ENCODE results near the gene NEU4. TPM values are rescaled to one million over a fixed set of nuclear protein-coding genes. Genes with fewer than 3 reads are reported as not detected.
"Not testable (repeated sequence)": the region's sequence is repeated elsewhere in the genome, so short reads cannot be mapped to it uniquely, and the experiment has no call there.

NEU4 gene
- polyA plus RNA-seq, 2 donors: 0.04 TPM; not detected in 1

DNA sequence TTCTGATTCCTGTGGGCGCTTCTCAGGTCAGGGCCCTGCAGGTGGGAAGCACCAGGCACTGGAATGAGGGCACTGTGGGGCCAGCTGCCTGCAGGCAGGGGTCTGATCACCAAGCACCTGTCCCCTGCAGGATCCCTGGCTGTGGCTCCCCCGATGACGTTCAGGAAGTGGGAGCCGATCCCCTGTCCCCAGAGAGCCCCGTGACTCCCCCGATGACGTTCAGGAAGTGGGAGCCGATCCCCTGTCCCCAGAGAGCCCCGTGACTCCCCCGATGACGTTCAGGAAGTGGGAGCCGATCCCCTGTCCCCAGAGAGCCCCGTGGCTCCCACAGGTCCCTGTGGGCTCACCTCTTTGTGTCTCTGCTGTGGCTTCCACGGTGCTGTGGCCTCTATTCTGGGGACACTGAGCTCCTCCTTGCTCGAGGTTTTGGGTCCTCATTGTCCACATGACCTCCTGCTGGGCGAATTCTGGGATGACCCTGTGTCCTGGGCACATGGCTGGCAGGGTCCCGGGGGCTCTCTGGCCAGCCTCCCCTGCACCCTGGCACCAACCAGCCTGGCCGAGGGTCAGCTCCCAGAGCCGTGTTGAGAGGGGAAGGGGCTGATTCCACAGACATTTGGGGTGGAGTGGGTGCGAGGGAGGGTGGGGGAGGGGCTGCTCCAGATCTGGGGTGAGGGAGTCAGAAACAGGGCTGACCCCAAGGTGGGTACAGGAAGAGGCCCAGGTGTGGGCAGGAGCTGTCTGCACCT lies 4.8 kb downstream of the NEU4 start:
- Histone ChIP-seq H3K9me3 (ENCODE audit: control insufficient read depth in 2 of 2, insufficient read depth in 1 of 2, low read depth in 1 of 2, low read length in 1 of 2) (no peaks in the 10 kb centered on the region), H3K4me1 (ENCODE audit: control insufficient read depth in 2 of 2, insufficient read depth in 2 of 2, low read length in 1 of 2) (peaks cover 0 to 2% of the 10 kb centered on the region in 2 donors), H3K36me3 (ENCODE audit: control insufficient read depth in 2 of 2, insufficient read depth in 2 of 2, low read length in 1 of 2) (no peaks in the 10 kb centered on the region), H3K27ac (ENCODE audit: low read depth in 2 of 2, low read length in 1 of 2) (no peak overlapping the region), H3K27me3 (ENCODE audit: control insufficient read depth in 1 of 2, insufficient read depth in 2 of 2, low read length in 2 of 2) (no peaks in the 10 kb centered on the region), H3K4me3 (ENCODE audit: low read depth in 1 of 2, low read length in 2 of 2) (no peak overlapping the region)
- 54 to 69% methylated on average over 19 to 20 of the region's 20 CpGs for WGBS, 2 donors

DNA sequence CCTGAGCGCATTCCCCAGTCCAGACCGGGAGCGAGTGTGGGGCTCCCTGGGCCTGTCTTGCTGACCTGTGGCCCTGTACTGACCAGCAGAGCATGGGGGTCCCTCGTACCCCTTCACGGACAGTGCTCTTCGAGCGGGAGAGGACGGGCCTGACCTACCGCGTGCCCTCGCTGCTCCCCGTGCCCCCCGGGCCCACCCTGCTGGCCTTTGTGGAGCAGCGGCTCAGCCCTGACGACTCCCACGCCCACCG lies 5.3 kb downstream of the NEU4 start:
- no peak overlapping the region for H3K4me3 ChIP-seq (ENCODE audit: low read depth in 1 of 2, low read length in 2 of 2)
- H3K36me3 ChIP-seq (ENCODE audit: control insufficient read depth in 2 of 2, insufficient read depth in 2 of 2, low read length in 1 of 2): no peaks in the 10 kb centered on the region
- 86% methylated on average over 14 to 17 of the region's 17 CpGs for WGBS, 2 donors
- H3K27me3 ChIP-seq (ENCODE audit: control insufficient read depth in 1 of 2, insufficient read depth in 2 of 2, low read length in 2 of 2): no peaks in the 10 kb centered on the region
- no peak overlapping the region for H3K27ac ChIP-seq (ENCODE audit: low read depth in 2 of 2, low read length in 1 of 2)
- H3K4me1 ChIP-seq (ENCODE audit: control insufficient read depth in 2 of 2, insufficient read depth in 2 of 2, low read length in 1 of 2): peaks cover 0 to 2% of the 10 kb centered on the region in 2 donors
- no peaks in the 10 kb centered on the region for H3K9me3 ChIP-seq (ENCODE audit: control insufficient read depth in 2 of 2, insufficient read depth in 1 of 2, low read depth in 1 of 2, low read length in 1 of 2)

DNA sequence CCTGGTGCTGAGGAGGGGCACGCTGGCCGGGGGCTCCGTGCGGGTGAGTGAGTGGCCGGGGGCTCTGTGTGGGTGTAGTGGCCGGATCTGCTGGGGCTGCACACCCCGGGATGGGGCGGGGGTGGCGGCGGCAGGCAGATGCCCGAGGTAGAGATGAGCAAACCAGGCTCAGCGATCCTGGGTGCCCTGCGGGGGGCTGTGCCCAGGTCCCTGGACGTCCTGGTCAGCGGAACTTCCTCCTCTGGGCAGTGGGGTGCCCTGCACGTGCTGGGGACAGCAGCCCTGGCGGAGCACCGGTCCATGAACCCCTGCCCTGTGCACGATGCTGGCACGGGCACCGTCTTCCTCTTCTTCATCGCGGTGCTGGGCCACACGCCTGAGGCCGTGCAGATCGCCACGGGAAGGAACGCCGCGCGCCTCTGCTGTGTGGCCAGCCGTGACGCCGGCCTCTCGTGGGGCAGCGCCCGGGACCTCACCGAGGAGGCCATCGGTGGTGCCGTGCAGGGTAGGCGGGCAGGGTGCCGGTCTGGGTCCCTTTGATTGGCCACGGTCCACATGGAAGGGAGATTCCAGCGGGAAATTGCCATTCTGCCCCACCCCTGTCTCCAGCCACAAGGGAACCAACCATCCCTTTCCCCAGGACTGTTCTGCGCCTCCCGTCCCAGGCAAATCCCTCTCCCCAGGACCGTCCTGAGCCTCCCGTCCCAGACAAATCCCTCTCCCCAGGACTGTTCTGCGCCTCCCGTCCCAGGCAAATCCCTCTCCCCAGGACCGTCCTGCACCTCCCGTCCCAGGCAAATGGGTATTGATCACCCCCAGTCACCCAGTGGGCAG lies 5.9 kb downstream of the NEU4 start:
- no peaks in the 10 kb centered on the region for H3K9me3 ChIP-seq (ENCODE audit: control insufficient read depth in 2 of 2, insufficient read depth in 1 of 2, low read depth in 1 of 2, low read length in 1 of 2)

DNA sequence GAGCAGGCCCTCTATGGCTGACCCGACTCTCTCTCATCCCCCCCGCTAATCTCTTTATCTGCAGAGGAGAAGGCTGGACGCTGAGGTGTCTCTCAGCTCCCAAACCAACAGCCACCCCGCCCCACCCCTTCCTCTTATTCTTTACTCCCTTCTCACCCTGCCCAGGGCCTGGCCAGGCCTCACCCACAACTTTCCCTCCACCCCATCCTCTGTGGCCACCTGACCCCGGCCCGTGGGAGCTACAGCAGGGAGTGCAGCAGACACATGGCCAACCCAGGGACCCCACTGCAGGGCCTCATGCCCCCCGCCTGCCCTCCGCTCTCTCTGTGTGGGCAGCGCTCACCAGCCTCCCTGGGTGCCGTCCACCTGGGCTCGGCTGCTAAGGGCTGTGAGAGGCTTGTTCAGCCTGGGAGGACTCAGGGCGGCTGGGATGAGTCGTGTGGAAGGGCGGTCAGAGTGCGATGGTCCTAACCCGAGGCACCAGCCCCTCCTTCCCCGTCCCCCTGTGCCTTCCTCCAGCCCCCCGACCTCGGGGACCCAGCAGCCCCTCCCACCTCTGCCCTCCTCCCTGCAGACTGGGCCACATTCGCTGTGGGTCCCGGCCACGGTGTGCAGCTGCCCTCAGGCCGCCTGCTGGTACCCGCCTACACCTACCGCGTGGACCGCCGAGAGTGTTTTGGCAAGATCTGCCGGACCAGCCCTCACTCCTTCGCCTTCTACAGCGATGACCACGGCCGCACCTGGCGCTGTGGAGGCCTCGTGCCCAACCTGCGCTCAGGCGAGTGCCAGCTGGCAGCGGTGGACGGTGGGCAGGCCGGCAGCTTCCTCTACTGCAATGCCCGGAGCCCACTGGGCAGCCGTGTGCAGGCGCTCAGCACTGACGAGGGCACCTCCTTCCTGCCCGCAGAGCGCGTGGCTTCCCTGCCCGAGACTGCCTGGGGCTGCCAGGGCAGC lies 6.8 kb downstream of the NEU4 start:
- Histone ChIP-seq H3K4me3 (ENCODE audit: low read depth in 1 of 2, low read length in 2 of 2) (no peak overlapping the region), H3K4me1 (ENCODE audit: control insufficient read depth in 2 of 2, insufficient read depth in 2 of 2, low read length in 1 of 2) (peaks cover 0 to 2% of the 10 kb centered on the region in 2 donors), H3K9me3 (ENCODE audit: control insufficient read depth in 2 of 2, insufficient read depth in 1 of 2, low read depth in 1 of 2, low read length in 1 of 2) (no peaks in the 10 kb centered on the region), H3K27me3 (ENCODE audit: control insufficient read depth in 1 of 2, insufficient read depth in 2 of 2, low read length in 2 of 2) (no peaks in the 10 kb centered on the region), H3K27ac (ENCODE audit: low read depth in 2 of 2, low read length in 1 of 2) (no peak overlapping the region), H3K36me3 (ENCODE audit: control insufficient read depth in 2 of 2, insufficient read depth in 2 of 2, low read length in 1 of 2) (no peaks in the 10 kb centered on the region)
- 76 to 78% methylated on average over 45 to 48 of the region's 48 CpGs for WGBS, 2 donors

More for the DNA sequence above, 5.9 kb downstream of the NEU4 start:
- H3K4me1 ChIP-seq (ENCODE audit: control insufficient read depth in 2 of 2, insufficient read depth in 2 of 2, low read length in 1 of 2): peaks cover 0 to 2% of the 10 kb centered on the region in 2 donors
- H3K4me3 ChIP-seq (ENCODE audit: low read depth in 1 of 2, low read length in 2 of 2): no peak overlapping the region
- H3K36me3 ChIP-seq (ENCODE audit: control insufficient read depth in 2 of 2, insufficient read depth in 2 of 2, low read length in 1 of 2): no peaks in the 10 kb centered on the region
- 79 to 87% methylated on average over 52 of the region's 52 CpGs for WGBS, 2 donors
- H3K27me3 ChIP-seq (ENCODE audit: control insufficient read depth in 1 of 2, insufficient read depth in 2 of 2, low read length in 2 of 2): no peaks in the 10 kb centered on the region
- H3K27ac ChIP-seq (ENCODE audit: low read depth in 2 of 2, low read length in 1 of 2): no peak overlapping the region

DNA sequence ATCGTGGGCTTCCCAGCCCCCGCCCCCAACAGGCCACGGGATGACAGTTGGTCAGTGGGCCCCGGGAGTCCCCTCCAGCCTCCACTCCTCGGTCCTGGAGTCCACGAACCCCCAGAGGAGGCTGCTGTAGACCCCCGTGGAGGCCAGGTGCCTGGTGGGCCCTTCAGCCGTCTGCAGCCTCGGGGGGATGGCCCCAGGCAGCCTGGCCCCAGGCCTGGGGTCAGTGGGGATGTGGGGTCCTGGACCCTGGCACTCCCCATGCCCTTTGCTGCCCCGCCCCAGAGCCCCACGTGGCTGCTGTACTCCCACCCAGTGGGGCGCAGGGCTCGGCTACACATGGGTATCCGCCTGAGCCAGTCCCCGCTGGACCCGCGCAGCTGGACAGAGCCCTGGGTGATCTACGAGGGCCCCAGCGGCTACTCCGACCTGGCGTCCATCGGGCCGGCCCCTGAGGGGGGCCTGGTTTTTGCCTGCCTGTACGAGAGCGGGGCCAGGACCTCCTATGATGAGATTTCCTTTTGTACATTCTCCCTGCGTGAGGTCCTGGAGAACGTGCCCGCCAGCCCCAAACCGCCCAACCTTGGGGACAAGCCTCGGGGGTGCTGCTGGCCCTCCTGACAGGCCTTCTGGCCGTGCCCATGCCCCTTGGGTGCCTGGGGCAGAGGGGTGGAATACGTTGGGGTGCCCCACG lies 7.6 kb downstream of the NEU4 start:
- 70 to 75% methylated on average over 32 to 33 of the region's 33 CpGs for WGBS, 2 donors

DNA sequence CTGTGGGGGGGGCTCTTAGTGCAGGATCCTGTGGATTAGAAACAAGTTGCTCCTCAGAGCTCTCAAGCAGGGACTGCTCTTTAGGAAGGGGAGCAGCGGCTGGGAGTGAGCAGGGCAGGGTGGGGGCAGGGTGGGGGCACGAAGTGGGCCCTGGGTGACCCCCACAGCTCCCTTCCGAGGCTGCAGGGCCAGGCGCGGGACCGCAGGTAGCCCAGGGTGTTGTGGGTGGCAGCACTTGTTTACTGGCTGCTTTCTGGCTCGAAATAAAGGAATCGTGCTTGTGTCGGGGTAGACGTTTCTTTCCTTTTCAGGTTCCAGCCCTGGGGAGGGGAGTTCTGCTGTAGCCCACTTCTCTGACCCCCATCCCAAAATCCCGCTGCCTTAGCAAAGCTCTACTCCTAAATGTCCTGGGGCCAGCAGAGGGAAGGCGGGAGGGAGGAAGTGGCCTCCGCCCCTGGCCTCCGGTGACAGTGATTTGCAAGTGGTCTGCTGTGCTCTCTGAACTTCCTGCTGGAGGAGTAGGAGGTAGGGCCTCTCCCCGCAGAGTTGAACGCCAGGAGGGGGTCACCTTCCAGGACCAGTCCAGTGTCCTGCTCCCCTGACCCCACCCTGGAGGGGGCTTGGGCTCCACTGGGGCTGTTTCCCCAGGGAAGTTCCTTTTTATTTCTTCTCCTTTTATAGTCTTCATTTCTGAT lies 8.3 kb downstream of the NEU4 start:
- 39 to 50% methylated on average over 16 of the region's 16 CpGs for WGBS, 2 donors
- Histone ChIP-seq H3K4me3 (ENCODE audit: low read depth in 1 of 2, low read length in 2 of 2) (no peak overlapping the region), H3K9me3 (ENCODE audit: control insufficient read depth in 2 of 2, insufficient read depth in 1 of 2, low read depth in 1 of 2, low read length in 1 of 2) (no peaks in the 10 kb centered on the region), H3K27me3 (ENCODE audit: control insufficient read depth in 1 of 2, insufficient read depth in 2 of 2, low read length in 2 of 2) (no peaks in the 10 kb centered on the region), H3K36me3 (ENCODE audit: control insufficient read depth in 2 of 2, insufficient read depth in 2 of 2, low read length in 1 of 2) (no peaks in the 10 kb centered on the region), H3K4me1 (ENCODE audit: control insufficient read depth in 2 of 2, insufficient read depth in 2 of 2, low read length in 1 of 2) (peaks cover 0 to 2% of the 10 kb centered on the region in 2 donors), H3K27ac (ENCODE audit: low read depth in 2 of 2, low read length in 1 of 2) (no peak overlapping the region)

More for the DNA sequence above, 7.6 kb downstream of the NEU4 start:
- Histone ChIP-seq H3K36me3 (ENCODE audit: control insufficient read depth in 2 of 2, insufficient read depth in 2 of 2, low read length in 1 of 2) (no peaks in the 10 kb centered on the region), H3K9me3 (ENCODE audit: control insufficient read depth in 2 of 2, insufficient read depth in 1 of 2, low read depth in 1 of 2, low read length in 1 of 2) (no peaks in the 10 kb centered on the region), H3K4me3 (ENCODE audit: low read depth in 1 of 2, low read length in 2 of 2) (no peak overlapping the region), H3K27ac (ENCODE audit: low read depth in 2 of 2, low read length in 1 of 2) (no peak overlapping the region), H3K27me3 (ENCODE audit: control insufficient read depth in 1 of 2, insufficient read depth in 2 of 2, low read length in 2 of 2) (no peaks in the 10 kb centered on the region), H3K4me1 (ENCODE audit: control insufficient read depth in 2 of 2, insufficient read depth in 2 of 2, low read length in 1 of 2) (peaks cover 0 to 2% of the 10 kb centered on the region in 2 donors)

DNA sequence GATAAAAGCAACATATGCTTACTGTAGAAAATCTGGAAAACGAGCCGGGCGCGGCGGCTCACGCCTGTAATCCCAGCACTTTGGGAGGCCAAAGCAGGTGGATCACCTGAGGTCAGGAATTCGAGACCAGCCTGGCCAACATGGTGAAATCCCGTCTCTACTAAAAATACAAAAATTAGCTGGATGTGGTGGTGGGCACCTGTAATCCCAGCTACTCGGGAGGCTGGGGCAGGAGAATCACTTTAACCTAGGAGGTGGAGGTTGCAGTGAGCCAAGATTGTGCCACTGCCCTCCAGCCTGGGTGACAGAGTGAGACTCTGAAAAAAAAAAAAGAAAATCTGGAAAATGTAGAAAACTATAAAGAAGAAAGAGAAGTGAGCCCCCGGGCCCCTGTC lies 8.8 kb downstream of the NEU4 start:
- not testable (repeated sequence) for H3K27ac ChIP-seq (ENCODE audit: low read depth in 2 of 2, low read length in 1 of 2); H3K4me3 ChIP-seq (ENCODE audit: low read depth in 1 of 2, low read length in 2 of 2); H3K27me3 ChIP-seq (ENCODE audit: control insufficient read depth in 1 of 2, insufficient read depth in 2 of 2, low read length in 2 of 2); H3K36me3 ChIP-seq (ENCODE audit: control insufficient read depth in 2 of 2, insufficient read depth in 2 of 2, low read length in 1 of 2); H3K9me3 ChIP-seq (ENCODE audit: control insufficient read depth in 2 of 2, insufficient read depth in 1 of 2, low read depth in 1 of 2, low read length in 1 of 2); H3K4me1 ChIP-seq (ENCODE audit: control insufficient read depth in 2 of 2, insufficient read depth in 2 of 2, low read length in 1 of 2)
- WGBS, 2 donors: 77 to 80% methylated on average over 8 to 10 of the region's 10 CpGs

DNA sequence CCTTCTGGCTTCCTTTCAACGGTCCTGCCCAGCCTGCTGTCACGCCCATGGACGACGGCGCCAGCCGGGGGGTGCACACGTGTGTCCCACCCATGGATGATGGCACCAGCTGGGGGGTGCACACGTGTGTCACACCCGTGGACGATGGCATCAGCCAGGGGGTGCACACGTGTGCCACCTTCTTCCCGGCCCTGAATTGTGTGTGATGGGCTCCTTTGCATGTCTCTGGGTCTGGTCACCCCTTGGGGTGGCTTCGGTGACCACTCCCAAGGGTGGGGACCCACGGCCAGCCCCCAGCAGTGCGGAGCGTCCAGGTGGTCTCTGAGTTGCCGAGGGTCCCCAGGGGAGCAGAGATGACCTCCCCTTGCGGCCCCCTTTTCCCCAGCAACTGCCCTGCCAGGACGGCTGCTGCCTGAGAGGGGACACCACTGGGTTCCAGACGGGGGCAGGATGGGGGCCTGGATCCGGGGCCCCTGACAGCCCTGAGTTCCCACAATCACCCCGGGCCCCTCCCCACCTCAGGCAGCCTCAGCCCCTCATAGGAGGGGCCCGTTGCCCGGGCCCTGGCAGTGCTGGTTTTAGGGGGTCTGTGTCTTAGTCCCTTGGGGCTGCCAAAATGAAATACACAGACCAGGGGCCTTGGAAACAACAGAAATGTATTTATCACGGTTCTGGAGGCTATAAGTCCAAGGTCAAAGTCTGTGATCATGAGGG lies 9.4 kb downstream of the NEU4 start:
- H3K4me3 ChIP-seq (ENCODE audit: low read depth in 1 of 2, low read length in 2 of 2): no peak overlapping the region
- H3K36me3 ChIP-seq (ENCODE audit: control insufficient read depth in 2 of 2, insufficient read depth in 2 of 2, low read length in 1 of 2): no peaks in the 10 kb centered on the region
- no peaks in the 10 kb centered on the region for H3K9me3 ChIP-seq (ENCODE audit: control insufficient read depth in 2 of 2, insufficient read depth in 1 of 2, low read depth in 1 of 2, low read length in 1 of 2)
- no peaks in the 10 kb centered on the region for H3K4me1 ChIP-seq (ENCODE audit: control insufficient read depth in 2 of 2, insufficient read depth in 2 of 2, low read length in 1 of 2)
- no peak overlapping the region for H3K27ac ChIP-seq (ENCODE audit: low read depth in 2 of 2, low read length in 1 of 2)
- no peaks in the 10 kb centered on the region for H3K27me3 ChIP-seq (ENCODE audit: control insufficient read depth in 1 of 2, insufficient read depth in 2 of 2, low read length in 2 of 2)
- WGBS, 2 donors: 74 to 76% methylated on average over 25 of the region's 25 CpGs

Measured in esophagus (tissue), 2 donors.